H9 (cell line): Measurements from ENCODE around the gene DCAF8. TPM values are rescaled to one million over a fixed set of nuclear protein-coding genes. Genes with fewer than 3 reads are reported as not detected.

Experiments used
- DNase-seq: peaks from one replicate; pipeline ENCODE4 v3.0.0-alpha.2; 2017
- H2AFZ ChIP-seq: one replicate; pipeline ENCODE4 v1.6.1; 2013; ENCODE audit warnings: mild to moderate bottlenecking, low read length, control low read depth, moderate library complexity
- H2AK5ac ChIP-seq: 2 replicates; pipeline ENCODE4 v1.6.1; 2013; ENCODE audit warnings: low read length, control low read depth, mixed read lengths; ENCODE audit not compliant: insufficient read length
- H2BK120ac ChIP-seq: one replicate; pipeline ENCODE4 v1.6.1; 2013; ENCODE audit warnings: low read depth, mild to moderate bottlenecking, low read length, control low read depth, inconsistent platforms; ENCODE audit not compliant: poor library complexity, severe bottlenecking
- H2BK12ac ChIP-seq: 2 replicates; pipeline ENCODE4 v1.6.1; 2013; ENCODE audit warnings: low read length, control low read depth, mixed read lengths, low read depth; ENCODE audit not compliant: insufficient read length
- H2BK15ac ChIP-seq: 2 replicates; pipeline ENCODE4 v1.6.1; 2013; ENCODE audit warnings: low read depth, low read length, control low read depth
- H2BK20ac ChIP-seq: one replicate; pipeline ENCODE4 v1.6.1; 2013; ENCODE audit warnings: low read depth, mild to moderate bottlenecking, low read length, control low read depth, inconsistent platforms; ENCODE audit not compliant: poor library complexity, severe bottlenecking
- H2BK5ac ChIP-seq: 2 replicates; pipeline ENCODE4 v1.6.1; 2013; ENCODE audit warnings: low read length, control low read depth, mixed read lengths; ENCODE audit not compliant: insufficient read length
- H3K14ac ChIP-seq: 2 replicates; pipeline ENCODE4 v1.6.1; 2013; ENCODE audit warnings: low read length, control low read depth; ENCODE audit not compliant: insufficient read depth
- H3K18ac ChIP-seq: 2 replicates; pipeline ENCODE4 v1.6.1; 2013; ENCODE audit warnings: low read depth, mild to moderate bottlenecking, mixed read lengths, low read length, control low read depth; ENCODE audit not compliant: insufficient read length
- H3K23ac ChIP-seq: 2 replicates; pipeline ENCODE4 v1.6.1; 2013; ENCODE audit warnings: low read length, control low read depth, mixed read lengths, low read depth; ENCODE audit not compliant: insufficient read length
- H3K23me2 ChIP-seq: 2 replicates; pipeline ENCODE4 v1.6.1; 2013; ENCODE audit warnings: low read depth, mild to moderate bottlenecking, mixed read lengths, low read length, control low read depth; ENCODE audit not compliant: insufficient read length, poor library complexity, severe bottlenecking
- H3K27ac ChIP-seq: 2 replicates; pipeline ENCODE4 v1.5.1; 2013; ENCODE audit warnings: low read length, control low read depth, mixed read lengths, low read depth; ENCODE audit not compliant: insufficient read length
- H3K27me3 ChIP-seq: 2 replicates; pipeline ENCODE4 v1.6.1; 2013; ENCODE audit warnings: low read length, control low read depth, inconsistent platforms; ENCODE audit not compliant: insufficient read depth
- H3K4ac ChIP-seq: 2 replicates; pipeline ENCODE4 v1.6.1; 2013; ENCODE audit warnings: low read depth, mild to moderate bottlenecking, control low read depth, inconsistent platforms, low read length, moderate library complexity
- H3K4me1 ChIP-seq: 2 replicates; pipeline ENCODE4 v1.6.1; 2013; ENCODE audit warnings: low read length, control low read depth, inconsistent platforms; ENCODE audit not compliant: insufficient read depth
- H3K4me2 ChIP-seq: 2 replicates; pipeline ENCODE4 v1.6.1; 2013; ENCODE audit warnings: low read length, control low read depth, mixed read lengths; ENCODE audit not compliant: insufficient read length, insufficient read depth
- H3K56ac ChIP-seq: 2 replicates; pipeline ENCODE4 v1.6.1; 2013; ENCODE audit warnings: low read depth, mild to moderate bottlenecking, mixed read lengths, low read length, control low read depth; ENCODE audit not compliant: insufficient read length
- H3K79me1 ChIP-seq: 2 replicates; pipeline ENCODE4 v1.6.1; 2013; ENCODE audit warnings: low read depth, mild to moderate bottlenecking, moderate library complexity, low read length, control low read depth, inconsistent platforms; ENCODE audit not compliant: insufficient read depth, poor library complexity, severe bottlenecking
- H3K79me2 ChIP-seq: 2 replicates; pipeline ENCODE4 v1.6.1; 2013; ENCODE audit warnings: low read length, control low read depth, inconsistent platforms; ENCODE audit not compliant: insufficient read depth
- H3K9ac ChIP-seq: 2 replicates; pipeline ENCODE4 v1.6.1; 2013; ENCODE audit warnings: low read length, control low read depth, mixed read lengths; ENCODE audit not compliant: insufficient read length; ENCODE audit errors: extremely low read depth
- H3K9me3 ChIP-seq: one replicate; pipeline ENCODE4 v1.6.1; 2013; ENCODE audit warnings: low read depth, low read length, inconsistent platforms; ENCODE audit not compliant: control insufficient read depth
- H3T11ph ChIP-seq: one replicate; pipeline ENCODE4 v1.6.1; 2013; ENCODE audit warnings: mild to moderate bottlenecking, low read length, control low read depth, inconsistent platforms
- H4K20me1 ChIP-seq: one replicate; pipeline ENCODE4 v1.6.1; 2013; ENCODE audit not compliant: control insufficient read depth, insufficient read length, insufficient read depth
- H4K5ac ChIP-seq: 2 replicates; pipeline ENCODE4 v1.6.1; 2013; ENCODE audit warnings: low read depth, mild to moderate bottlenecking, mixed read lengths, low read length, control low read depth; ENCODE audit not compliant: insufficient read length
- H4K8ac ChIP-seq: replicated peaks from 2 replicates; pipeline ENCODE4 v1.6.1; 2013; ENCODE audit warnings: low read length, control low read depth, mixed read lengths, low read depth; ENCODE audit not compliant: insufficient read length
- H4K91ac ChIP-seq: 2 replicates; pipeline ENCODE4 v1.6.1; 2013; ENCODE audit warnings: low read depth, mild to moderate bottlenecking, moderate library complexity, mixed read lengths, low read length, control low read depth; ENCODE audit not compliant: insufficient read length
- H3K27ac Mint-ChIP-seq, 3 experiments: 2 replicates in 2 of 3; 3 replicates in 1 of 3; pipeline ENCODE4 v1.8.0; 2020 to 2021; ENCODE audit warnings: mixed read lengths in 3 of 3, mild to moderate bottlenecking in 1 of 3, moderate library complexity in 1 of 3
- H3K27me3 Mint-ChIP-seq: 2 replicates; pipeline ENCODE4 v1.8.0; 2021; ENCODE audit warnings: low read depth, mild to moderate bottlenecking, moderate library complexity, mixed read lengths
- H3K36me3 Mint-ChIP-seq, 3 experiments: 2 replicates in 2 of 3; 3 replicates in 1 of 3; pipeline ENCODE4 v1.8.0; 2020 to 2021; ENCODE audit warnings: low read depth in 3 of 3, mixed read lengths in 3 of 3; ENCODE audit not compliant: insufficient read depth in 1 of 3
- H3K4me1 Mint-ChIP-seq, 2 experiments: 2 replicates each; pipeline ENCODE4 v1.8.0; 2020; ENCODE audit warnings: mixed read lengths in 2 of 2
- H3K4me3 Mint-ChIP-seq, 2 experiments: 2 replicates in 1 of 2; 3 replicates in 1 of 2; pipeline ENCODE4 v1.8.0; 2020 to 2021; ENCODE audit warnings: mild to moderate bottlenecking in 2 of 2, mixed read lengths in 2 of 2, moderate library complexity in 1 of 2
- H3K9me3 Mint-ChIP-seq, 2 experiments: 2 replicates in 1 of 2; 3 replicates in 1 of 2; pipeline ENCODE4 v1.8.0; 2020; ENCODE audit warnings: mild to moderate bottlenecking in 2 of 2, mixed read lengths in 2 of 2, moderate library complexity in 1 of 2
- CTCF ChIP-seq: fragments of 200-600 bp; sonication (generic); conservative IDR thresholded peaks from 3 replicates; pipeline ENCODE4 v1.8.0; 2021; ENCODE audit warnings: antibody characterized with exemption, mild to moderate bottlenecking
- WGBS: extraction: QIAGEN DNeasy Blood & Tissue Kit; methylation state at CpG from one replicate; pipeline ENCODE4 v1.1.7; 2013; ENCODE audit warnings: missing lambda C conversion rate, low lambda C conversion rate, mixed read lengths; ENCODE audit not compliant: insufficient read length; ENCODE audit errors: extremely low coverage; 5-methylcytosine and 5-hydroxymethylcytosine counted together
- total RNA-seq: library from RNA; stranded (reverse); gene quantifications from 2 replicates; pipeline ENCODE4 v1.2.1, GENCODE V29; 2021

Gene DCAF8
- total RNA-seq, 1 experiment from 2014 or later = 106 TPM

- H2AFZ ChIP-seq = no peak overlapping the region
- no peak overlapping the region for H2BK15ac ChIP-seq
- Mint-ChIP-seq H3K4me1 (peaks cover 29 to 34% of the 10 kb centered on the region in 2 experiments), H3K4me3 (no peak overlapping the region), H3K27me3 (no peaks in the 10 kb centered on the region), H3K9me3 (no peaks in the 10 kb centered on the region), H3K36me3 (peaks cover 9 to 36% (median 21%) of the 10 kb centered on the region in 3 experiments), H3K27ac (0 out of 7 replicates have a peak overlapping the region, but pooled peaks of 1 of the 3 experiments have one; percentile 32)
- no peak overlapping the region for H3K4ac ChIP-seq
- H4K5ac ChIP-seq = no peak overlapping the region
- peaks cover 6% of the 10 kb centered on the region for H3K79me2 ChIP-seq
- H3K4me1 ChIP-seq = 0 out of 2 replicates have a peak, but pooled peaks cover 2% of the 10 kb centered on the region
- no peak for DNase-seq
- no peak overlapping the region for H2BK12ac ChIP-seq
- no peaks in the 10 kb centered on the region for H4K20me1 ChIP-seq
- H3K14ac ChIP-seq = no peak overlapping the region
- no peaks in the 10 kb centered on the region for H3K23me2 ChIP-seq
- H3K79me1 ChIP-seq = peaks cover 2% of the 10 kb centered on the region
- no peaks in the 10 kb centered on the region for H3K9me3 ChIP-seq
- H3K18ac ChIP-seq = no peak overlapping the region
- H2AK5ac ChIP-seq = no peak overlapping the region
- no peak overlapping the region for H4K91ac ChIP-seq
- H3T11ph ChIP-seq = no peak overlapping the region
- no peaks in the 10 kb centered on the region for H3K27me3 ChIP-seq
- no peak overlapping the region for H3K9ac ChIP-seq
- no peak overlapping the region for H2BK5ac ChIP-seq
- H3K56ac ChIP-seq = no peak overlapping the region
- H3K23ac ChIP-seq = no peak overlapping the region
- no peak overlapping the region for H3K4me2 ChIP-seq
- WGBS = no CpG with 5 or more reads among the region's 3 CpGs
- no peak overlapping the region for H4K8ac ChIP-seq
- no peak for TF ChIP-seq CTCF
- no peak overlapping the region for H2BK120ac ChIP-seq
- no peak overlapping the region for H3K27ac ChIP-seq
- H2BK20ac ChIP-seq = no peak overlapping the region
These were observed 5.8 kb downstream of the DCAF8 start for GRCh38 chr1:160256396-160257046.
